Measurements from ENCODE around the gene COPS8.

DNA sequence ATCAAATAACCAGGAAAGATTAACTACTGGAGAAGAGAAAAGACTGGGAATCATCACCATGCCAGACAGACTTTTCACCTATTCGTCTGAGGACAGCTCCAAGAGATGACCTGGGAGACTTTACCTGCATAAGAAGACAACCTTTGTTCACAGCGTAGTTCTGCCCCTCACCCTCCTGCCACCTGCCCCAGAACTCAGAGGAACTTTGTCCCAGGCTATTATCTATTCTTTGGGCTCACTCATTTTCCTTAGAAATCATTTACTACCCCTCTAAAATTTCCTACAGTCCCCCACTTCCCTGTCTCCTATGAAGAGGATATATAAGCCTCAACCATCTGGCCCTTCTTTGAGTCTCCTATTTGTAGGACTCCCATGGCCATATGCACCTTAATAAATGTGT is 19.3 kb upstream of the COPS8 start:
- no peak for TF ChIP-seq EZH2 (IDR thresholded peaks at IDR 0.05)
- TF ChIP-seq POLR2AphosphoS5 (IDR thresholded peaks at IDR 0.05; ENCODE audit: borderline replicate concordance, low read depth, low read length) = no peak
- no peak for TF ChIP-seq FOXP2 (optimal IDR thresholded peaks at IDR 0.05; ENCODE audit: control extremely low read depth, extremely low read length, insufficient read depth)
